CD4-positive, alpha-beta T cell (primary cell): ENCODE measurements around the gene ABTB1. TPM values are rescaled to one million over a fixed set of nuclear protein-coding genes. Genes with fewer than 3 reads are reported as not detected.

Source experiments
- ATAC-seq: fragments of 200-7000 bp; cut with Tn5 transposase; one replicate; pipeline ENCODE4 v1.10.0; 2022; ENCODE audit warnings: mild to moderate bottlenecking; ENCODE audit not compliant: poor library complexity
- CTCF ChIA-PET: fragments of 350-600 bp; sonication (Branson Sonifier 250); formaldehyde crosslinking; loops from one replicate; lab custom pipeline; 2021; ENCODE audit warnings: antibody characterized with exemption, inconsistent platforms; lab: Charles Lee
- POLR2A ChIA-PET: fragments of 350-600 bp; sonication (Branson Sonifier 250); formaldehyde crosslinking; loops from one replicate; lab custom pipeline; 2021; ENCODE audit warnings: antibody characterized with exemption, inconsistent platforms; lab: Charles Lee
- DNase-seq, 14 experiments: peaks; one replicate each; pipeline ENCODE4 v3.0.0-alpha.2; 2013 to 2020; ENCODE audit warnings: mixed read lengths in 2 of 14
- H3K27ac ChIP-seq, 2 donors: one replicate each; pipeline versions ENCODE4 v1.5.1 to v1.7.0; 2013; ENCODE audit warnings: low read length in 2 of 2, low read depth in 1 of 2, mild to moderate bottlenecking in 1 of 2
- H3K27me3 ChIP-seq, 2 experiments: 1 replicate in 1 of 2; 2 replicates in 1 of 2; pipeline versions ENCODE4 v1.6.1 to v1.7.0; 2013; ENCODE audit warnings: low read length in 2 of 2, control low read depth in 1 of 2, mild to moderate bottlenecking in 1 of 2, moderate library complexity in 1 of 2; ENCODE audit not compliant: insufficient read depth in 2 of 2, control insufficient read depth in 1 of 2
- H3K36me3 ChIP-seq: one replicate; pipeline ENCODE4 v1.6.1; 2013; ENCODE audit warnings: low read length, control low read depth; ENCODE audit not compliant: insufficient read depth
- H3K4me1 ChIP-seq: one replicate; pipeline ENCODE4 v1.6.1; 2013; ENCODE audit warnings: low read length, control low read depth; ENCODE audit not compliant: insufficient read depth
- H3K4me3 ChIP-seq: one replicate; pipeline ENCODE4 v1.5.1; 2013; ENCODE audit warnings: mild to moderate bottlenecking, low read length, moderate library complexity
- H3K9me3 ChIP-seq, 2 experiments: 1 replicate in 1 of 2; 2 replicates in 1 of 2; pipeline versions ENCODE4 v1.6.1 to v1.7.0; 2013; ENCODE audit warnings: low read length in 2 of 2, mild to moderate bottlenecking in 2 of 2, control low read depth in 1 of 2, moderate library complexity in 1 of 2; ENCODE audit not compliant: control insufficient read depth in 1 of 2, insufficient read depth in 1 of 2
- H3K27ac Mint-ChIP-seq: one replicate; pipeline ENCODE4 v1.8.0; 2020; ENCODE audit warnings: mixed read lengths
- H3K27me3 Mint-ChIP-seq: one replicate; pipeline ENCODE4 v1.8.0; 2021; ENCODE audit warnings: mixed read lengths
- H3K36me3 Mint-ChIP-seq: one replicate; pipeline ENCODE4 v1.8.0; 2021; ENCODE audit warnings: low read depth, mixed read lengths
- H3K4me1 Mint-ChIP-seq: one replicate; pipeline ENCODE4 v1.8.0; 2021; ENCODE audit warnings: low read depth, mixed read lengths
- H3K4me3 Mint-ChIP-seq: one replicate; pipeline ENCODE4 v1.8.0; 2020; ENCODE audit warnings: mild to moderate bottlenecking, mixed read lengths
- H3K9me3 Mint-ChIP-seq: one replicate; pipeline ENCODE4 v1.8.0; 2020; ENCODE audit warnings: mixed read lengths
- CTCF ChIP-seq: fragments of 200-600 bp; IDR thresholded peaks from one replicate; pipeline ENCODE4 v1.8.0; 2022; ENCODE audit warnings: antibody characterized with exemption, mild to moderate bottlenecking
- intact Hi-C, 2 experiments: fragments of 100-400 bp; cut with DNase I in 1 of 2; cut with micrococcal nuclease in 1 of 2; formaldehyde crosslinking; loops; one replicate each; pipeline versions ENCODE4 v1.15.1 to v1.9.0; 2023 to 2025; cut with DNase I, micrococcal nuclease
- total RNA-seq, 174 experiments: library from RNA in 2 of 174; stranded (reverse) in 2 of 174; gene quantifications; one replicate each; pipeline ENCODE4 v1.2.3 and lab custom pipeline; 2021 to 2026

ABTB1 gene
- total RNA-seq, 2 experiments from 2014 or later = 116 to 118 TPM

GRCh38 chr3:127699416-127700300 is 26.9 kb downstream of the ABTB1 start:
- H3K9me3 Mint-ChIP-seq = peaks cover 2% of the 10 kb centered on the region
- DNase-seq (no peak), ATAC-seq (no peak)
- H3K27me3 Mint-ChIP-seq = no peaks in the 10 kb centered on the region
- ChIA-PET POLR2A (no interaction called here), CTCF (interaction anchor here (1.6 to 2.9 kb wide), 2 partner anchors 16 to 125 kb away, joined by 5 to 12 read pairs; no protein-coding TSS in a partner anchor)
- no peak overlapping the region for H3K4me3 ChIP-seq
- TF ChIP-seq CTCF = no peak
- intact Hi-C loops = no loop called here
- no peaks in the 10 kb centered on the region for H3K36me3 ChIP-seq
- peaks cover 13% of the 10 kb centered on the region for H3K4me1 ChIP-seq
- H3K27ac ChIP-seq = no peak overlapping the region
- H3K4me3 Mint-ChIP-seq = no peak overlapping the region
- no peak overlapping the region for H3K27ac Mint-ChIP-seq
- H3K9me3 ChIP-seq = peaks cover 0 to 4% of the 10 kb centered on the region in 2 experiments
- H3K4me1 Mint-ChIP-seq = peaks cover 5% of the 10 kb centered on the region
- H3K36me3 Mint-ChIP-seq = no peaks in the 10 kb centered on the region
- H3K27me3 ChIP-seq = no peaks in the 10 kb centered on the region

GRCh38 chr3:127700406-127700805 is 27.7 kb downstream of the ABTB1 start:
- ChIA-PET POLR2A (no interaction called here), CTCF (no interaction called here)
- peaks cover 2% of the 10 kb centered on the region for H3K9me3 Mint-ChIP-seq
- no peaks in the 10 kb centered on the region for H3K27me3 ChIP-seq
- ATAC-seq = no peak
- no peak overlapping the region for H3K27ac Mint-ChIP-seq
- no peaks in the 10 kb centered on the region for H3K36me3 Mint-ChIP-seq
- H3K4me1 Mint-ChIP-seq = peaks cover 5% of the 10 kb centered on the region
- peaks cover 13% of the 10 kb centered on the region for H3K4me1 ChIP-seq
- no peak overlapping the region for H3K4me3 Mint-ChIP-seq
- intact Hi-C loops = no loop called here
- no peak for DNase-seq
- no peak overlapping the region for H3K4me3 ChIP-seq
- TF ChIP-seq CTCF = no peak
- no peak overlapping the region for H3K27ac ChIP-seq
- H3K9me3 ChIP-seq = peaks cover 0 to 4% of the 10 kb centered on the region in 2 experiments
- H3K36me3 ChIP-seq = no peaks in the 10 kb centered on the region
- H3K27me3 Mint-ChIP-seq = no peaks in the 10 kb centered on the region

- Histone ChIP-seq H3K36me3 (no peaks in the 10 kb centered on the region), H3K27me3 (no peaks in the 10 kb centered on the region), H3K9me3 (peaks cover 0 to 4% of the 10 kb centered on the region in 2 experiments), H3K27ac (no peak overlapping the region), H3K4me3 (no peak overlapping the region), H3K4me1 (peaks cover 13% of the 10 kb centered on the region)
- POLR2A ChIA-PET = no interaction called here
- Mint-ChIP-seq H3K27ac (no peak overlapping the region), H3K4me3 (no peak overlapping the region), H3K36me3 (no peaks in the 10 kb centered on the region), H3K9me3 (peaks cover 2% of the 10 kb centered on the region), H3K4me1 (peaks cover 5% of the 10 kb centered on the region), H3K27me3 (no peaks in the 10 kb centered on the region)
- DNase-seq = no peak
- ATAC-seq = no peak
- no peak for TF ChIP-seq CTCF
- intact Hi-C loops = no loop called here
- CTCF ChIA-PET = no interaction called here
Measured at GRCh38 chr3:127701280-127701911, 28.6 kb downstream of the ABTB1 start.
